T-cell (primary cell): ENCODE results near the gene EID3. TPM values are rescaled to one million over a fixed set of nuclear protein-coding genes. Genes with fewer than 3 reads are reported as not detected.

Experiments used
- ATAC-seq, 4 experiments: fragments of 200-7000 bp in 3 of 4; fragments of 150-1000 bp in 1 of 4; cut with Tn5 transposase; replicated peaks in 1 of 4; 1 replicate in 3 of 4; 2 replicates in 1 of 4; pipeline ENCODE4 v1.10.0; 2021; ENCODE audit warnings: moderate library complexity in 3 of 4, mild to moderate bottlenecking in 2 of 4, moderate number of reproducible peaks in 1 of 4
- CTCF ChIA-PET, 2 donors: fragments of 300-600 bp; sonication (Branson Sonifier 250); formaldehyde crosslinking; loops; one replicate each; lab custom pipeline; 2022; ENCODE audit warnings: antibody characterized with exemption in 2 of 2; lab: Charles Lee
- POLR2A ChIA-PET, 2 donors: fragments of 300-600 bp; sonication (Branson Sonifier 250); formaldehyde crosslinking; loops; one replicate each; lab custom pipeline; 2022; ENCODE audit warnings: antibody characterized with exemption in 2 of 2; lab: Charles Lee
- DNase-seq, 35 experiments: peaks; one replicate each; pipeline versions ENCODE4 v3.0.0 to v3.0.0-alpha.2; 2013 to 2023
- H3K27ac ChIP-seq: one replicate; pipeline ENCODE4 v1.5.1; 2013; ENCODE audit warnings: low read length
- H3K27me3 ChIP-seq, 2 experiments: replicated peaks in 1 of 2; 1 replicate in 1 of 2; 2 replicates in 1 of 2; pipeline versions ENCODE4 v1.6.1 to v1.7.0; 2013; ENCODE audit warnings: low read length in 1 of 2, mixed read lengths in 1 of 2; ENCODE audit not compliant: control insufficient read depth in 2 of 2, insufficient read depth in 2 of 2; ENCODE audit errors: extremely low read depth in 1 of 2
- H3K36me3 ChIP-seq, 2 donors: 1 replicate in 1 of 2; 2 replicates in 1 of 2; pipeline versions ENCODE4 v1.6.1 to v1.7.0; 2013; ENCODE audit warnings: low read length in 1 of 2; ENCODE audit not compliant: control insufficient read depth in 2 of 2, insufficient read depth in 1 of 2; ENCODE audit errors: extremely low read depth in 1 of 2
- H3K4me1 ChIP-seq, 2 experiments: 1 replicate in 1 of 2; 2 replicates in 1 of 2; pipeline versions ENCODE4 v1.6.1 to v1.7.0; 2013; ENCODE audit warnings: low read length in 2 of 2, mixed read lengths in 1 of 2; ENCODE audit not compliant: insufficient read depth in 2 of 2, control insufficient read depth in 1 of 2; ENCODE audit errors: extremely low read depth in 1 of 2
- H3K4me3 ChIP-seq, 2 donors: 1 replicate in 1 of 2; 2 replicates in 1 of 2; pipeline versions ENCODE4 v1.5.1 to v1.7.0; 2013; ENCODE audit warnings: mild to moderate bottlenecking in 2 of 2, low read length in 1 of 2, moderate library complexity in 1 of 2; ENCODE audit not compliant: control insufficient read depth in 1 of 2; ENCODE audit errors: extremely low read depth in 1 of 2
- H3K9me3 ChIP-seq: 2 replicates; pipeline ENCODE4 v1.7.0; 2013
- H3K27ac Mint-ChIP-seq, 2 donors: one replicate each; pipeline ENCODE4 v1.8.0; 2020 to 2021; ENCODE audit warnings: mild to moderate bottlenecking in 2 of 2, mixed read lengths in 2 of 2
- H3K27me3 Mint-ChIP-seq, 2 donors: one replicate each; pipeline ENCODE4 v1.8.0; 2021 to 2022; ENCODE audit warnings: mixed read lengths in 2 of 2
- H3K36me3 Mint-ChIP-seq: one replicate; pipeline ENCODE4 v1.8.0; 2021; ENCODE audit warnings: mixed read lengths
- H3K4me1 Mint-ChIP-seq, 3 donors: one replicate each; pipeline ENCODE4 v1.8.0; 2020 to 2022; ENCODE audit warnings: mixed read lengths in 3 of 3, mild to moderate bottlenecking in 1 of 3
- H3K4me3 Mint-ChIP-seq, 3 donors: one replicate each; pipeline ENCODE4 v1.8.0; 2020 to 2022; ENCODE audit warnings: mild to moderate bottlenecking in 3 of 3, mixed read lengths in 3 of 3, moderate library complexity in 3 of 3
- H3K9me3 Mint-ChIP-seq, 3 donors: one replicate each; pipeline ENCODE4 v1.8.0; 2020 to 2022; ENCODE audit warnings: mixed read lengths in 3 of 3
- WGBS: methylation state at CpG from one replicate; pipeline ENCODE4 v1.1.5; 2013; ENCODE audit warnings: missing lambda C conversion rate; ENCODE audit not compliant: insufficient coverage; 5-methylcytosine and 5-hydroxymethylcytosine counted together
- total RNA-seq, 35 experiments: library from RNA in 6 of 35; stranded (reverse) in 6 of 35; fragments of 120-200 nt in 1 of 35; gene quantifications; one replicate each; pipeline versions ENCODE4 v1.2.1 to v1.2.4 and lab custom pipeline; 2013 to 2026

The EID3 gene
- total RNA-seq, 5 donors from 2014 or later (not counting 1 experiment from before 2014, with no cell fraction given) = 5.6 to 13.0 (median 6.0) TPM

GRCh38 chr12:104272938-104273337 is 30.6 kb upstream of the EID3 start:
- H3K4me1 Mint-ChIP-seq = peaks cover 8 to 9% (median 9%) of the 10 kb centered on the region in 3 donors
- no peak overlapping the region for H3K27ac Mint-ChIP-seq
- no peaks in the 10 kb centered on the region for H3K36me3 Mint-ChIP-seq
- DNase-seq = no peak
- no peak overlapping the region for H3K4me3 ChIP-seq
- H3K36me3 ChIP-seq = no peaks in the 10 kb centered on the region
- no peaks in the 10 kb centered on the region for H3K4me1 ChIP-seq
- ChIA-PET POLR2A (no interaction called here), CTCF (no interaction called here)
- 90% methylated on average over 9 of the region's 11 CpGs for WGBS
- H3K27me3 Mint-ChIP-seq = peaks cover 0 to 1% of the 10 kb centered on the region in 2 donors
- no peak overlapping the region for H3K4me3 Mint-ChIP-seq
- no peaks in the 10 kb centered on the region for H3K9me3 Mint-ChIP-seq
- no peak overlapping the region for H3K27ac ChIP-seq
- no peak for ATAC-seq
- H3K9me3 ChIP-seq = no peaks in the 10 kb centered on the region
- H3K27me3 ChIP-seq = no peaks in the 10 kb centered on the region

GRCh38 chr12:104273503-104273902 is 30.0 kb upstream of the EID3 start:
- H3K27me3 ChIP-seq = no peaks in the 10 kb centered on the region
- H3K27me3 Mint-ChIP-seq = peaks cover 0 to 1% of the 10 kb centered on the region in 2 donors
- POLR2A ChIA-PET = no interaction called here
- no peak overlapping the region for H3K27ac ChIP-seq
- WGBS = 100% methylated on average over 1 of the region's 11 CpGs
- no peak overlapping the region for H3K4me3 ChIP-seq
- peaks cover 8 to 9% (median 9%) of the 10 kb centered on the region in 3 donors for H3K4me1 Mint-ChIP-seq
- H3K9me3 ChIP-seq = no peaks in the 10 kb centered on the region
- H3K4me3 Mint-ChIP-seq = no peak overlapping the region
- CTCF ChIA-PET = interaction anchor here in 1 of 2 donors (0.6 kb wide), 1 partner anchor 83 kb away, joined by 3 read pairs; no protein-coding TSS in a partner anchor
- no peaks in the 10 kb centered on the region for H3K4me1 ChIP-seq
- no peaks in the 10 kb centered on the region for H3K36me3 ChIP-seq
- no peak overlapping the region for H3K27ac Mint-ChIP-seq
- ATAC-seq = no peak
- DNase-seq = no peak
- no peaks in the 10 kb centered on the region for H3K36me3 Mint-ChIP-seq
- no peaks in the 10 kb centered on the region for H3K9me3 Mint-ChIP-seq

- Histone ChIP-seq H3K36me3 (no peaks in the 10 kb centered on the region), H3K27ac (no peak overlapping the region), H3K27me3 (no peaks in the 10 kb centered on the region), H3K4me3 (no peak overlapping the region), H3K4me1 (no peaks in the 10 kb centered on the region), H3K9me3 (no peaks in the 10 kb centered on the region)
- WGBS = no CpG with 5 or more reads among the region's 4 CpGs
- CTCF ChIA-PET = interaction anchor here (0.5 to 0.6 kb wide), 2 partner anchors 53 to 91 kb away, joined by 3 read pairs; no protein-coding TSS in a partner anchor
- H3K9me3 Mint-ChIP-seq = no peaks in the 10 kb centered on the region
- peaks cover 8 to 9% (median 9%) of the 10 kb centered on the region in 3 donors for H3K4me1 Mint-ChIP-seq
- no peak overlapping the region for H3K27ac Mint-ChIP-seq
- no peak for DNase-seq
- H3K27me3 Mint-ChIP-seq = no peaks in the 10 kb centered on the region
- H3K36me3 Mint-ChIP-seq = no peaks in the 10 kb centered on the region
- no peak overlapping the region for H3K4me3 Mint-ChIP-seq
- ATAC-seq = no peak
- POLR2A ChIA-PET = interaction anchor here in 1 of 2 donors (0.6 kb wide), 2 partner anchors 360 to 606 kb away, joined by 3 read pairs; no protein-coding TSS in a partner anchor
Observed at GRCh38 chr12:104274811-104275210, 28.7 kb upstream of the EID3 start.

- 84% methylated on average over 3 of the region's 5 CpGs for WGBS
- Mint-ChIP-seq H3K36me3 (no peaks in the 10 kb centered on the region), H3K9me3 (no peaks in the 10 kb centered on the region), H3K4me3 (peak overlapping the region in 1 of 3 donors; percentile 13), H3K4me1 (peaks cover 8 to 9% (median 9%) of the 10 kb centered on the region in 3 donors), H3K27me3 (no peaks in the 10 kb centered on the region), H3K27ac (no peak overlapping the region)
- no peaks in the 10 kb centered on the region for H3K27me3 ChIP-seq
- no peak overlapping the region for H3K4me3 ChIP-seq
- ChIA-PET POLR2A (interaction anchor here (0.6 to 1.0 kb wide), 3 partner anchors 24 to 69 kb away, joined by 3 to 6 read pairs (median 3); no protein-coding TSS in a partner anchor), CTCF (interaction anchor here in 1 of 2 donors (1.7 kb wide), 1 partner anchor 12 kb away, joined by 6 read pairs; no protein-coding TSS in a partner anchor)
- H3K9me3 ChIP-seq = no peaks in the 10 kb centered on the region
- ATAC-seq (no peak), DNase-seq (no peak)
- no peak overlapping the region for H3K27ac ChIP-seq
- no peaks in the 10 kb centered on the region for H3K36me3 ChIP-seq
- H3K4me1 ChIP-seq = no peaks in the 10 kb centered on the region
Observed at GRCh38 chr12:104275689-104276088, 27.9 kb upstream of the EID3 start.

- Mint-ChIP-seq H3K9me3 (no peaks in the 10 kb centered on the region), H3K4me1 (peaks cover 8 to 9% (median 9%) of the 10 kb centered on the region in 3 donors), H3K27me3 (peaks cover 0 to 4% of the 10 kb centered on the region in 2 donors), H3K36me3 (no peaks in the 10 kb centered on the region), H3K27ac (no peak overlapping the region), H3K4me3 (peak overlapping the region; percentile 13 to 54 (median 37))
- H3K27ac ChIP-seq = no peak overlapping the region
- ATAC-seq (peak in 1 of 4 experiments; percentile 45), DNase-seq (no peak)
- peak overlapping the region in 1 of 2 donors; percentile 11 for H3K4me3 ChIP-seq
- H3K36me3 ChIP-seq = no peaks in the 10 kb centered on the region
- H3K9me3 ChIP-seq = no peaks in the 10 kb centered on the region
- no peaks in the 10 kb centered on the region for H3K4me1 ChIP-seq
- ChIA-PET CTCF (interaction anchor here (0.6 to 1.7 kb wide), 3 partner anchors 11 to 19 kb away, joined by 3 to 6 read pairs (median 4); no protein-coding TSS in a partner anchor), POLR2A (interaction anchor here (0.6 to 1.0 kb wide), 3 partner anchors 23 to 68 kb away, joined by 3 to 6 read pairs (median 3); no protein-coding TSS in a partner anchor)
- 75% methylated on average over 2 of the region's 8 CpGs for WGBS
- no peaks in the 10 kb centered on the region for H3K27me3 ChIP-seq
Observed at GRCh38 chr12:104276273-104277131, 27.0 kb upstream of the EID3 start.

- ChIA-PET POLR2A (no interaction called here), CTCF (interaction anchor here (0.6 to 0.7 kb wide), 2 partner anchors 142 to 432 kb away, joined by 3 to 6 read pairs; no protein-coding TSS in a partner anchor)
- peaks cover 0 to 4% of the 10 kb centered on the region in 2 donors for H3K27me3 Mint-ChIP-seq
- Histone ChIP-seq H3K4me3 (no peak overlapping the region), H3K9me3 (no peaks in the 10 kb centered on the region), H3K4me1 (no peaks in the 10 kb centered on the region), H3K36me3 (no peaks in the 10 kb centered on the region), H3K27me3 (no peaks in the 10 kb centered on the region), H3K27ac (no peak overlapping the region)
- ATAC-seq = no peak
- H3K9me3 Mint-ChIP-seq = no peaks in the 10 kb centered on the region
- no peak for DNase-seq
- no peak overlapping the region for H3K4me3 Mint-ChIP-seq
- H3K36me3 Mint-ChIP-seq = no peaks in the 10 kb centered on the region
- H3K4me1 Mint-ChIP-seq = peaks cover 8 to 9% (median 9%) of the 10 kb centered on the region in 3 donors
- H3K27ac Mint-ChIP-seq = no peak overlapping the region
Observed at GRCh38 chr12:104279164-104279563, 24.4 kb upstream of the EID3 start.
